GM19193 (cell line): Measurements from ENCODE around the gene EPB41.

Source experiments
- POLR2A ChIP-seq: IDR thresholded peaks from 4 replicates; pipeline ENCODE4 v1.6.1; 2011; ENCODE audit not compliant: insufficient read depth, insufficient read length; ENCODE audit errors: extremely low read depth

The EPB41 gene

DNA sequence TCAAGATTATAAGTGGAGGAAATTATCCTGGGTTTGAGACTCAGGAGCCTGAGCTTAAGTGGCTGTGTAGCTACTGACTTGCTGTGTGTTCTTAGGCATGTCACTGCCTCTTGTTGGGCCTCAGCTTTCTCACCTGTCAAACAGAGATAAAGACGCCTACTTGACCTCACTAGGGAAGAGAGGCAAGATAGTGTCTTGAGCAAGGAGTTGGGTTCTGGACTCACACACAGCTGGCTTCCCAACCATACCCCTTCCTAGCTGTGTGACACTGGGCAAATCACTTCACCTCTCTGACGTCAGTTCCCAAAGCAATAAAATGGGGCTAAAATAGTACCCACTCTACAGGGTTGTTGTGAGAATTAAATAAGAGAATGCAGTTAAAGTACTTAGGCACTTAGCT lies 11.6 kb upstream of the EPB41 start:
- TF ChIP-seq POLR2A, result no peak

DNA sequence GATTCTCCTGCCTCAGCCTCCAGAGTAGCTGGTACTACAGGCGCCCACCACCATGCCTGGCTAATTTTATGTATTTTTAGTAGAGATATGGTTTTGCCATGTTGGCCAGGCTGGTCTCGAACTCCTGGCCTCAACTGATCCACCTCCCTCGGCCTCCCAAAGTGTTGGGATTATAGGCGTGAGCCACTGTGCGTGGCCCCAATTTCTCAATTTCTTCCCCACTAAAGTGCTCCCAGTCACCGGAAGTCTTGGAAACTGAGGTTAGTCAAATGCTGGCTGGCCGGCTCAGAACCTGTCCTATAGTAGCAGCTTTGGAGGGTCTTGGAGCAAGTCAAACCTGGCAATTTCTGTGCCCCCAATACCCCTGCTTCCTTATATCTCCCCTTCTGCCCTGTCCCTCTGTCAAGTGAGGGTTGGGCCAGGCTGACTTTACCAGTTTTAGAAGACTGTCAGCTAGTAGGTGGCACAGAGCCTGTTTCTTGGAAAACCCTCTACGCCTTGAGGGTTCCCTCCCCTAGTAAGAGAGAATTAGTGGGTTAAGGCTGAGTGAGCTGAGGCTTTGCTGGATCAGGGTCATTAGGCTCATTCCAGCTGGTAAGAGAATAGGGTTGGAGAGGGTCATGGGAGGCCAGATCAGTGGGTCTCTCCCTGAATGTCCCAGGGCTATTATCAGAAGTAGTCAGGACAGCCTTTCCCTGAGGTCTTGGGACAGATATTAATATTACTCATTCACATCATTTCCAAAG lies 8.3 kb upstream of the EPB41 start:
- TF ChIP-seq POLR2A, result no peak

DNA sequence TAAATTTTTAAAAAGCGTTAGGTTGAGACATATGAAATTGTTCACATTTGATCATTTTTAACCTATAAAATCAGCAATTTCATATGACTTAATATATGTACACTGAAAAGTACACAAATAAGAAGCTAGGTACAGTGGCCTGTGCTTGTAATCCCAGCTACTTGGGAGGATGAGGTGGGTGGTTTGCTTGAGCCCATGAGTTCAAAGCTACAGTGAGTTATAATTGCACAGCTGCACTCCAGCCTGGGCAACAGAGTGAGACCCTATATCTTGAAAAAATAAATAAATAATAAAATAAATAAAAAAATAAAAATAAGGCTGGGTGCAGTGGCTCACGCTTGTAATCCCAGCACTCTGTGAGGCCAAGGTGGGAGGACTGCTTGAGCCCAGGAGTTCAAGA lies 5.2 kb upstream of the EPB41 start:
- no peak for TF ChIP-seq POLR2A

DNA sequence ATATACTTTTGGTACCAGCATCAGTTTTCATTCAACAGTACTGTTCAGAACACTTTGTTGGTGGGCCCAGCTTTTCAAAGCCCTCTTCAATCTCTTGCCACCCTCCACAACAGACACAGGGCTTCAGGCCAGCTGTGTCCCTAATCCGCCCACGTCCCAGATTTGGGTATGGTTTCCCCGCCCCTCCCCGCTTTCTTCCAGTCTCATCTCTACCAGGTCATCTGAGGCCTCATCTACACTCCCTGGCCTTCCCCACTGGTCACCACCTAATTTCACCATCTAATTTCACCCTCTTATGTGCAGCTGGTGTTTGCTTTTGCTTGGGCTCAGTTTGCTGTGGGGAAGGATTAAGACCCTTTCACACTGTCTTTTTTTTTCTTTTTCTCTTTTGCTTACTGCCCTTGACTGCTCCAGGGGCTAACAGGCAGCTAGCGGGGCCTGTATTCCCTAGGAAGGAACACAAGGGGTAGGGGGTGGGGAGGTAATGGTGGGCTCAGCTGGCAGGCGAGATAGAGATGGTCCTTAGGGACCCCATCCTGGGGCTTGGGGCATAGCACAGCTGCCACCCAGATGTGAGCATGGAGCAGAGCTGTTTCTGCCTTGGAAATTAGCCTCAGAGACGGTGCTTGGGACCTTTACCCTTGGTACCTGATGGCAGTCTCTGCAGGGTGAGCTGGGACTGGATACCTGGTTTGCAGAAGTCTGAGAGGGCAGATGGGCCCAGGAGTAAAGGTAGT lies 3.8 kb upstream of the EPB41 start:
- TF ChIP-seq POLR2A, result no peak

DNA sequence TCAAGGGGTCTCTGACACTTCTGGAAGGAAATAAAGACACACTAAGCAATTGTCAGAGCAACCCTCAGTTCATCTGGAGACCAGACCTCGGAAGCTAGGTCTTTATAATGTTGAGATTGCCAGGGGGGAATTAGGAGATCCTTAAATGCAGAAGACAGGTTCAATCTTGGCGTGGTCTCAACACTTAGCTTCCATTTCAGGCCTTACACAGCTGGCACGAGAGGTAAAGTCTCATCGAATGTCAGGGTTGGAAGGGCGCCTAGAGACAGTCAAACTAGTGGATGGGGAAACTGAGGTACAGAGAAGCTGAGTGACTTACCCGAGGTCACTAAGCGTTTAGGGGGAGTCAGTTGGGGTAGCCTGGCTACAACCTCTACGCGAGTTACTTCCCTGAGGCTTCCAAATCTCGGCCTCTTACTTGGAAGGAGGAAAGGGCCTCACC lies 562 bp upstream of the EPB41 start:
- TF ChIP-seq POLR2A, result no peak

DNA sequence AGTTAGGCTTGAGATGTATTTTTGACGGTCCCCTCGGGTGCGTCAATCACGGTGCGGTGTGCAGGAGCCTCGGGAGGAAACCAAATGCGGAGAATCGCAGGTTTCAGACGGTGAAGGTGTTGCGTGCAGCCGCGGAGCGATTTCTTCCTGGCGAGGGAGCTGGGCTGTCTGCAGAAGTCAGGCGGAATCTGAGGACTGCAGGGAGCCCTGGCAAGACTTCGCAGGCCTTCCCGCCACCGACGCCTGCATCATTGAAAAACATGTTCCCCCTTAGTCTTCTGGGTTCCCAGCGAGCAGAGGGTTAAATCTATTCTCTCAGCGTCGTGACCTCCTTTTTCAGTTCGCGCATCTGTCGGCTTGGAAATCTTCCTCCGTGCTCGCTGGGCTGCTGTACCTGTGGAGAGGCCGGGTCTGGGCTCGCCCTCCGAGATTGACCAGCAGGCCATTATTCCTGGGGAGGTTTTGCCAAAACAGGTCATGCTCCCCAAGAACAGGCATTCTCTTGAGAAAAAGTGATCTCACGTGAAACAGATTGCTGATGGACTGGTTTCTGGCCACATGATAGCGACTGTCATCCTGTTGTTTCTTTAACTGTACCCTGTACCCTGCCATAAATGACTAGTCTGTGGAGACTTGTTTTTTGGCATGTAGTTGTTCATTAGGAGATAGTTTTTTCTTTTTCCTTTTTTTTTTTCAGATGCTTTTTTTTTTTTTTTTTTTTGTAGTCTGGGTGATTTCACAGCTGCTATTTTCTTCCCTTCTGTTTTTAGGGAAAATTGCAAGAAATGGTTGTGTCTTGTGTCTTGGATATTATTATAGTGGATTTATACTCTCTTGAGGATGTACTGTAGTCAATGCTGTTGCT lies 894 bp downstream of the EPB41 start:
- no peak for TF ChIP-seq POLR2A

DNA sequence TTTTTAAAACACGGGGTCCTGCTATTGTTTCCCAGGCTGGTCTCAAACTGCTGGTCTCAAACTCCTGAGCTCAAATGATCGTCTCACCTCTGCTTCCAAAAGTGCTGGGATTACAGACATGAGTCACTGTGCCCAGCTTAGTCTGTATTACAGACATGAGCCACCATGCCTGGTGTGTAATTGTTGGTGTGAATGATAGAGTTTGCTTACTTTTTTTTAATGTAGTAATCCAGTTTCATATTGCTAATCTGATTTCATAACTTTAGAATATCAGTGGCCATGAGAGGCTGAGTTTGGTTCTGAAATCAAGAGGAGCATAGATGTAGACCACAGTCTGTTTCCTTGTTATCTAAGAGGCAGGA lies 3.4 kb downstream of the EPB41 start:
- TF ChIP-seq POLR2A, result no peak

DNA sequence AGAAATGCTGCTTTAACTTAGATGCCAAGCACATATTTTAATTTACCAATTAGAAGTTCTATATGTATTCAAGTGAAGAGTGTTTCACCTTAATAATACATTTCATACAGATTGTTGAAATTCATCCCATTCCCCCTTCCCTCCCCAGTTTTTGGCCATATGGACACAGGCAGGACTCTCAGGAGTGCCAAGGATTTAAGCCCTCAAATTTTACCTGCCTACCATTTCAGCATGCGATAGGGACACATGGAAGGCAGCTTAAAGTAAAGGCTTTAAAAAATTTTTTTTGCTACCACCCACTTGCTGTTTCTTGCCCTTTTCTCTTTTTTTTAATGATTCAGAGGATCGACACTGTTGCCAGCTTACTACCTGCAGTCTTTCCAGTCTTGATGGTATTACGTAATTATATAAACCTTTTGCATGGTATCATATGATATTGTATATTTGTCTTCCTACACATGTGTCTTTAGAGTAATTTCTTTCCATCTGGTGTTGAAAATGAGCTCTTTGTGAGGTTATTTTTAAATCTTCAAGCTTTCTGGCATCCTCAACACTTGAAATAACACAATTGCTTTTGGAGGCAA lies 7.0 kb downstream of the EPB41 start:
- no peak for TF ChIP-seq POLR2A

DNA sequence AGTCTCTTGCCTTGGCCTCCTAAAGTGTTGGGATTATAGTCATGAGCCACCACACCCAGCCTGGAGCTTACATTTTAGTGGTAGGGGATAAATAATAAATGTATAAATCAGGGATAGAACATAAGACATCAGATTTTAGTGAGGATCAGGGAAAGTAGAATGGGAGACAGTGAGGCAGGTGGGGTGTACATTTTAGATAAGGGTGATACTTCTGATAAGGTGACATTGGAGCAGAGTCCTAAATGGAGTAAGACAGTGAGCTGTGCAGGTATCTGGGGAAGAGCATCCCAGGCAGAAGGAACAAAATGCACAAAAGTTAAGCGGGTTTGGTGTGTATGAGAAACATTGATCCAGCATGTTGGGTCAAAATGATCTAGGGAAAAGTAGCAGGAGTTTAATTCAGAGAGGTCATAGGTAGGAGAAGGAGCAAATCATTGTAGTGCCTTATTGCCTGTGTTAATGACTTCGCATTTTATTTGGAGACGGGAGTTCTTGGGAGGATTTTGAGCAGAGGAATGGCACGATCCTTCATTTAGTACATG lies 11.1 kb downstream of the EPB41 start:
- no peak for TF ChIP-seq POLR2A

DNA sequence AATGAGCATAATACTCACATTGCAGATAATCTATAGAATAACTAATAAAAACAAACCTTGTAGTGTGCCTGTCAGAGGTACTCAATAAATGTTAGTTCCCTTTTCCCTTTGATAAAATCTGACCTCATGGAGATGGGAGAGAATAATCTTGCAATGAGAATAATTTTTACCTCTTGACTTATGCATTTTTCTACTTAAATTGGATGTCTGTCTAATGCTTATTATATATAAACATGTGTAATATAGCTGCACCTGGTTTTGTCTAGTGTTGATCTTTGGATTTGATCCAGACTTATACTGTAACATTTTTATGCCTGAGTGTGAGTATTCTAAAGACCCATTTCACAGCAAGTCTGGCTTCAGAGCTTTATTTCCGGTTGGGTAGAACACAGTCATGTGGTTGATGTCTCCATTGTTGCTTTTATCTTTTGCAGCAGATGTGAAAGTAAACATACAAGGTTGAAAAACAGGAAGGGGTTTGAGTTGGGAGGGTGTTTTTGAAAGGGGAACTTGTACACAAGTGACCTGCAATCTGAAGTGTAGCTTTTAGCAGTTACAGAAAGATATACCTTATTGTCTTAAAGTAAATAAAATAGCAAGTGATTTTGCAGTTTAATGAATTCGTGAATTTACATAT lies 12.4 kb downstream of the EPB41 start:
- TF ChIP-seq POLR2A, result no peak

DNA sequence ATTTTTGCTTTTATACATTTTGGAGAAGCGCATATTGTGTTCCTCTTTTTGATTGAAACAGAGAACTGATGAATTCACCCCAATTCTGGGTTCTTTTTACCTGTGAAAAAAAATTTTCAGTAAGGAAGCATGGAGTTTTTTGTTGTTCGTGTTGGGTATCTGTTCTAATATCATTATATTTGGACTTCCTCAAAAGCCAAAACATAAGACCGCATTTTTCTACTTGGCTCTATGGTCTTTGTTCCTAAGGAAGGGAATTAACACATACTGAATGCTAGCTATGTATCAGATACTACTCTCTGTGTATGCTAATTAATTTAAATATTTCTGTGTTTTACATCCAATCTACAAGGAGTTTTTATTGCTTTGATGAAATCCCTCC lies 12.9 kb downstream of the EPB41 start:
- no peak for TF ChIP-seq POLR2A

DNA sequence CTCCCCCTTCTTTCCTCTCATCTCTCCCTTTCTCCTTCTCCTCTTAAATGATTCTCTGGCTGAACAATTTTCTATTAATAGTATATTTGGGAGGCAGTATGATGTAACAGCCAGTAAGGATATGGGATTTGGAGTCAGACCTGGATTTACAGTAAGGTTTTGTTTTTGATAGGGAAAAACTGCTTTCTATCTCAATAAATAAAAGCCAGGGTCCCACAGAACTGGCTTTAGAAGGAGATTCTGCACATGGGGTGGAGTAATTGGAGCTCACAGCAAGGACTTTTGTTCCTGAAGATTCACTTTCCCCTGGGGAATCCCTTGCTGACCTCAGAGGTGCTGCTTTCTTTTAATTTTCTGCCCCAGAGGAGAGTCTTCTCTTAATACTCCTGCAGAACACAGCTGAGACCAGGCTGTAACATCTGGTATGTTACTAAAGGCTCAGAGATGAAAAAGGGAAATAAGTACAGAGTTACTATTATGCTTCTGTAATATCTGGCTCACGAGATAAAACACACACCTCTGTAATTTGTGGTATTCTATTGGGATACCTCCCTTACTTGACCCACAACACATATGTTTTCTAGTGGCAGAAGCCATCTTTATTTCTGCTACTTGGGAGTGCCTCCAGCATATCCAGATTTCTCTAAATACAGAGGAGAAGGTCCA lies 13.4 kb downstream of the EPB41 start:
- TF ChIP-seq POLR2A, result no peak

DNA sequence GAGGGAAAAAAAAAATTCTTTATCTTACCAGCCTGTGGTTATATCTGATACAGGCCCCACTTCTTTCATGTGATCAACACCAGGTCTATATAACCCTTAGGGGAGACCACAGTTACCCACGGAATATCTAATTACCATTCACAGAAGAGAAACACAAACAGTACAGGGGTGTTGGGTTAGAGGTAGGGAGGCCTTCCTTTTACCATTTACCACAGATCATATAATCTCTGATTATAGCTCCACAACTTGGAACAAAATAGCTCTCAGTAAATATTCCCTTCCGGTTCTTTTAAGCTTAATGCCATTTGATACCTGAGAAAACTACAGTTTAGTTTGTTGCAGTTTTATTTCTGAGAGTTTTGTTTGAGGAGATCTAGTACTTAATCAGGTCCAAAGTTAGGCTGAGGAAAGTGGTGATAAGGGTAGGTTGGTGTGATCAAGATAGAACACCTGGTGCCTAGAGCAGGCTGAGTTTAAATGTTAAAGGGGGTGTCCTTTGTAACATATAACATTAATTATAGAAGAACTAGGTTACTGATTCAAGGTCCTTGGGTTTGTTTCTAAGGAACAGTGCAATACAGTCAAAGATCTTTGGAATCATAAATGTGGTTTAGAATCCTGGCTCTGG lies 14.1 kb downstream of the EPB41 start:
- TF ChIP-seq POLR2A, result no peak
